ENCODE results near the gene UTP3. TPM values are rescaled to one million over a fixed set of nuclear protein-coding genes. Genes with fewer than 3 reads are reported as not detected.

The UTP3 gene
- total and polyA plus RNA-seq, 2 experiments from 2014 or later = 19.2 to 27.1 TPM

DNA sequence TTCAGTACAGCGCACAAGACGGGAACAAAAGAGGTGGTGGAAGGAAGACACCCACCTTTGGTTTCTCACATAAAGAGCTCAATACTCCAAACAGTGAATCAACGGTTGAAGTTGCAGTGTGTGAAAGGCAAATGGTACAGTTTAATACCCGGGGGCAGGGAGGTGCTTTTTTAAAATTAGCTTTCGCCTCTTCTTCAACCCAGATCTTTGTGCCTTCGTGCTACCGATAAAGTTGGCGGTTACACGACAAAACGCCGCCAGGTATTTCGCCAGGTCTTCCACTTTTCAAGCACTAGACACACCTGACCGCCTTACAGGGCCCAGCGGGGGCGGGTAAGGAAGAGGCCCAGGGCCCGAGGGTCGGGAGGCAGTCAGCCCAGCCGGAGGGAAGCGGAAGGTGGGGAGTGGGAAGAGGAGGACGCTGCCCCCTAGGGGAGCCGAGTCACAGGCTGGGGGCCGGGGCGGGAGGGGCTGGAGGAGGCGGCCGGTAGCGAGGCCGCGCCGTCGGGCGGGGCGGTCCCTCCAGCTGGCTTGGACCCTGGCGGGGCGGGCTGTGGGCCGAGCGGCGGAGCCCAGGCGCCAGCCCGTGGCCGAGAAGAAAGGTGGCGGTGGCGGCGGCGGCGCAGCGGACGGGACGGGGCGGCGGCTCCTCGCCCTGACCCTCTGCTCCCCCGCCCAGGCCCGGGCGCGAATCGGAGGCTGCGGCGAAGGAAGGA lies 16.0 kb downstream of the UTP3 start:
- Histone ChIP-seq H3K4me3 (peak overlapping the region; percentile 91), H3K9me3 (ENCODE audit: low read depth) (no peaks in the 10 kb centered on the region), H3K9me2 (ENCODE audit: insufficient read depth) (no peaks in the 10 kb centered on the region), H3K9ac (peak overlapping the region; percentile 89), H3K27me3 (replicated peaks; ENCODE audit: insufficient read depth) (no peaks in the 10 kb centered on the region), H3K36me3 (ENCODE audit: low read depth) (no peaks in the 10 kb centered on the region), H3F3A (ENCODE audit: insufficient read depth) (peaks cover 35% of the 10 kb centered on the region), H3K27ac (peak overlapping the region; percentile 76), H4K20me1 (ENCODE audit: insufficient read depth) (no peaks in the 10 kb centered on the region), H2AFZ (peak overlapping the region; percentile 94), H3K4me1 (ENCODE audit: insufficient read depth) (peaks cover 22% of the 10 kb centered on the region), H3K79me2 (ENCODE audit: insufficient read depth) (peaks cover 35% of the 10 kb centered on the region), H3K4me2 (ENCODE audit: unreplicated experiment) (peak overlapping the region; percentile 88)
- TF ChIP-seq EZH2phosphoT487 (IDR thresholded peaks at IDR 0.05; ENCODE audit: insufficient read depth, low read depth) = no peak
- no peak for TF ChIP-seq EZH2 (IDR thresholded peaks at IDR 0.05; ENCODE audit: insufficient read depth, poor library complexity, severe bottlenecking)
- in situ Hi-C loops (cut with MboI) = no loop called here
- WGBS, 2 experiments (ENCODE audit: low coverage in 1 of 2, low lambda C conversion rate in 2 of 2, missing lambda C conversion rate in 2 of 2) = 1 to 2% methylated on average over 26 to 41 of the region's 58 CpGs
- peak; percentile 84 for DNase-seq

- peak; percentile 70 for DNase-seq
- WGBS, 2 experiments (ENCODE audit: low coverage in 1 of 2, low lambda C conversion rate in 2 of 2, missing lambda C conversion rate in 2 of 2) = 1 to 2% methylated on average over 27 to 39 of the region's 39 CpGs
Measured at GRCh38 chr4:70704931-70705182, 16.5 kb downstream of the UTP3 start.

GRCh38 chr4:70705183-70706043 lies 17.1 kb downstream of the UTP3 start:
- in situ Hi-C loops (cut with MboI) = no loop called here
- Histone ChIP-seq H3K4me2 (ENCODE audit: unreplicated experiment) (peak overlapping the region; percentile 95), H4K20me1 (ENCODE audit: insufficient read depth) (no peaks in the 10 kb centered on the region), H3K4me3 (peak overlapping the region; percentile 91), H2AFZ (peak overlapping the region; percentile 94), H3K36me3 (ENCODE audit: low read depth) (no peaks in the 10 kb centered on the region), H3K27ac (peak overlapping the region; percentile 76), H3K9me2 (ENCODE audit: insufficient read depth) (no peaks in the 10 kb centered on the region), H3K79me2 (ENCODE audit: insufficient read depth) (peaks cover 45% of the 10 kb centered on the region), H3F3A (ENCODE audit: insufficient read depth) (peaks cover 35% of the 10 kb centered on the region), H3K9me3 (ENCODE audit: low read depth) (no peaks in the 10 kb centered on the region), H3K9ac (peak overlapping the region; percentile 89), H3K27me3 (replicated peaks; ENCODE audit: insufficient read depth) (no peaks in the 10 kb centered on the region), H3K4me1 (ENCODE audit: insufficient read depth) (peaks cover 22% of the 10 kb centered on the region)
- DNase-seq = peak; percentile 85
- TF ChIP-seq EZH2phosphoT487 (IDR thresholded peaks at IDR 0.05; ENCODE audit: insufficient read depth, low read depth) = no peak
- TF ChIP-seq EZH2 (IDR thresholded peaks at IDR 0.05; ENCODE audit: insufficient read depth, poor library complexity, severe bottlenecking) = no peak
- WGBS, 2 experiments (ENCODE audit: low coverage in 1 of 2, low lambda C conversion rate in 2 of 2, missing lambda C conversion rate in 2 of 2) = 1% methylated on average over 63 to 68 of the region's 86 CpGs

More at GRCh38 chr4:70704931-70705182, 16.5 kb downstream of the UTP3 start:
- Histone ChIP-seq H3K9me3 (ENCODE audit: low read depth) (no peaks in the 10 kb centered on the region), H3K27me3 (replicated peaks; ENCODE audit: insufficient read depth) (no peaks in the 10 kb centered on the region), H3K79me2 (ENCODE audit: insufficient read depth) (peaks cover 40% of the 10 kb centered on the region), H3K4me2 (ENCODE audit: unreplicated experiment) (peak overlapping the region; percentile 95), H3K9me2 (ENCODE audit: insufficient read depth) (no peaks in the 10 kb centered on the region), H3K36me3 (ENCODE audit: low read depth) (no peaks in the 10 kb centered on the region), H3K4me3 (peak overlapping the region; percentile 91), H2AFZ (peak overlapping the region; percentile 94), H3K9ac (peak overlapping the region; percentile 89), H3K27ac (peak overlapping the region; percentile 76), H3K4me1 (ENCODE audit: insufficient read depth) (peaks cover 22% of the 10 kb centered on the region), H3F3A (ENCODE audit: insufficient read depth) (peaks cover 35% of the 10 kb centered on the region), H4K20me1 (ENCODE audit: insufficient read depth) (no peaks in the 10 kb centered on the region)
- no peak for TF ChIP-seq EZH2 (IDR thresholded peaks at IDR 0.05; ENCODE audit: insufficient read depth, poor library complexity, severe bottlenecking)
- in situ Hi-C loops (cut with MboI) = no loop called here

GRCh38 chr4:70706044-70706461 lies 17.7 kb downstream of the UTP3 start:
- Histone ChIP-seq H3K27me3 (replicated peaks; ENCODE audit: insufficient read depth) (no peaks in the 10 kb centered on the region), H4K20me1 (ENCODE audit: insufficient read depth) (no peaks in the 10 kb centered on the region), H2AFZ (peak overlapping the region; percentile 94), H3K4me1 (ENCODE audit: insufficient read depth) (peaks cover 22% of the 10 kb centered on the region), H3K9ac (peak overlapping the region; percentile 89), H3K9me3 (ENCODE audit: low read depth) (no peaks in the 10 kb centered on the region), H3K9me2 (ENCODE audit: insufficient read depth) (no peaks in the 10 kb centered on the region), H3K36me3 (ENCODE audit: low read depth) (no peaks in the 10 kb centered on the region), H3K4me3 (peak overlapping the region; percentile 91), H3K79me2 (ENCODE audit: insufficient read depth) (peaks cover 52% of the 10 kb centered on the region), H3K27ac (peak overlapping the region; percentile 76), H3F3A (ENCODE audit: insufficient read depth) (peaks cover 35% of the 10 kb centered on the region), H3K4me2 (ENCODE audit: unreplicated experiment) (peak overlapping the region; percentile 95)
- in situ Hi-C loops (cut with MboI) = no loop called here
- DNase-seq = peak; percentile 56
- TF ChIP-seq EZH2 (IDR thresholded peaks at IDR 0.05; ENCODE audit: insufficient read depth, poor library complexity, severe bottlenecking) (no peak), EZH2phosphoT487 (IDR thresholded peaks at IDR 0.05; ENCODE audit: insufficient read depth, low read depth) (no peak)
- 1% methylated on average over 7 of the region's 7 CpGs for WGBS, 2 experiments (ENCODE audit: low coverage in 1 of 2, low lambda C conversion rate in 2 of 2, missing lambda C conversion rate in 2 of 2)
